Panc1 (cell line): ENCODE measurements around the gene SP6. TPM values are rescaled to one million over a fixed set of nuclear protein-coding genes. Genes with fewer than 3 reads are reported as not detected.

ENCODE experiments used
- ATAC-seq: fragments of 200-7000 bp; cut with Tn5 transposase; 2 replicates; pipeline ENCODE4 v1.9.1; 2020; ENCODE audit warnings: mild to moderate bottlenecking, moderate library complexity
- BruUV-seq: library from RNA; stranded (reverse); fragments of 400-500 nt; replicated peaks from 2 replicates; lab custom pipeline; 2021; lab: Mats Ljungman, UMichigan
- CTCF ChIA-PET: fragments of 300-600 bp; sonication (Branson Sonifier 250); formaldehyde crosslinking; loops from one replicate; lab custom pipeline; 2022; ENCODE audit warnings: antibody characterized with exemption; lab: Charles Lee
- POLR2A ChIA-PET: fragments of 300-600 bp; sonication (Branson Sonifier 250); formaldehyde crosslinking; loops from one replicate; lab custom pipeline; 2022; ENCODE audit warnings: antibody characterized with exemption; lab: Charles Lee
- DNase-seq: peaks from one replicate; pipeline ENCODE4 v3.0.0-alpha.2; 2010; ENCODE audit warnings: low read depth, low spot score
- H3K27ac ChIP-seq: 2 replicates; pipeline ENCODE4 v1.5.1; 2011; ENCODE audit warnings: mild to moderate bottlenecking, low read length, inconsistent platforms
- H3K27me3 ChIP-seq: fragments of 200-500 bp; sonication (Bioruptor generic); 2 replicates; pipeline ENCODE4 v1.6.0; 2014; ENCODE audit warnings: low read length, inconsistent platforms; ENCODE audit not compliant: control insufficient read depth, insufficient read depth
- H3K36me3 ChIP-seq: fragments of 200-500 bp; sonication (Bioruptor generic); 2 replicates; pipeline ENCODE4 v1.5.1; 2014; ENCODE audit warnings: inconsistent platforms, mild to moderate bottlenecking, low read length, moderate library complexity; ENCODE audit not compliant: control insufficient read depth, insufficient read depth
- H3K4me1 ChIP-seq: 2 replicates; pipeline ENCODE4 v1.5.1; 2011; ENCODE audit warnings: inconsistent platforms, mild to moderate bottlenecking, low read length, moderate library complexity; ENCODE audit not compliant: control insufficient read depth, insufficient read depth
- H3K4me3 ChIP-seq, 2 experiments: 2 replicates each; pipeline ENCODE4 v1.5.1; 2011 to 2012; ENCODE audit warnings: low read depth in 2 of 2, low read length in 2 of 2, mild to moderate bottlenecking in 2 of 2, inconsistent platforms in 1 of 2, moderate library complexity in 1 of 2
- H3K9me3 ChIP-seq: fragments of 200-500 bp; sonication (Bioruptor generic); 2 replicates; pipeline ENCODE4 v1.5.1; 2014; ENCODE audit warnings: low read depth, mild to moderate bottlenecking, inconsistent platforms, low read length, moderate library complexity; ENCODE audit not compliant: control insufficient read depth, insufficient read depth
- POLR2AphosphoS5 ChIP-seq: IDR thresholded peaks from 2 replicates; pipeline ENCODE4 v1.6.1; 2012; ENCODE audit warnings: mild to moderate bottlenecking, low read depth, low read length, moderate library complexity
- SIN3A ChIP-seq: IDR thresholded peaks from 2 replicates; pipeline ENCODE4 v1.6.1; 2012; ENCODE audit warnings: low read depth, mild to moderate bottlenecking, low read length, moderate library complexity, borderline replicate concordance; ENCODE audit not compliant: insufficient read depth
- TCF7L2 ChIP-seq: IDR thresholded peaks from 2 replicates; pipeline ENCODE4 v1.6.1; 2011; ENCODE audit warnings: mild to moderate bottlenecking, low read depth, low read length, inconsistent platforms
- in situ Hi-C: cut with HindIII; loops from 2 replicates; pipeline ENCODE4 v1.10.0; 2016; ENCODE audit warnings: low sequenced_read_pairs, low pct_unique_long_range_greater_than_20kb
- intact Hi-C: fragments of 100-400 bp; cut with micrococcal nuclease; formaldehyde crosslinking; loops from one replicate; pipeline ENCODE4 v1.10.0; 2022; ENCODE audit not compliant: unreplicated experiment
- total RNA-seq: library from RNA; stranded (reverse); gene quantifications from one replicate; pipeline ENCODE4 v1.2.1, GENCODE V29; 2021; ENCODE audit not compliant: unreplicated experiment
- TF ChIP-seq, protein P1 (sequence below): fragments of 450-650 bp; IDR thresholded peaks from 2 replicates; pipeline ENCODE4 v1.5.1; 2017; ENCODE audit warnings: mild to moderate bottlenecking
- TF ChIP-seq, protein P2 (sequence below), 2 experiments: IDR thresholded peaks; 2 replicates each; pipeline ENCODE4 v1.6.1; 2011 to 2012; ENCODE audit warnings: low read depth in 2 of 2, control low read depth in 1 of 2, low read length in 1 of 2, mild to moderate bottlenecking in 1 of 2, moderate library complexity in 1 of 2; ENCODE audit not compliant: insufficient read depth in 1 of 2

Gene SP6
- total RNA-seq, 1 experiment from 2014 or later: 4.0 TPM

GRCh38 chr17:47808036-47808829 is 42.7 kb downstream of the SP6 start:
- H3K27ac ChIP-seq: no peak overlapping the region
- DNase-seq: no peak
- CTCF ChIA-PET: no interaction called here

GRCh38 chr17:47807421-47807820 is 43.5 kb downstream of the SP6 start:
- DNase-seq (no peak), ATAC-seq (no peak)
- Histone ChIP-seq H3K4me1 (peaks cover 6% of the 10 kb centered on the region; the same call in 1 of the 2 replicates), H3K27ac (no peak overlapping the region), H3K27me3 (no peaks in the 10 kb centered on the region), H3K4me3 (no peak overlapping the region), H3K9me3 (no peaks in the 10 kb centered on the region), H3K36me3 (no peaks in the 10 kb centered on the region)
- in situ Hi-C loops (no loop called here), intact Hi-C loops (no loop called here)
- ChIA-PET POLR2A (no interaction called here), CTCF (no interaction called here)
- no TSS peak for BruUV-seq
- TF ChIP-seq TCF7L2 (no peak), SIN3A (no peak), POLR2AphosphoS5 (no peak)
- TF ChIP-seq, protein P1, sequence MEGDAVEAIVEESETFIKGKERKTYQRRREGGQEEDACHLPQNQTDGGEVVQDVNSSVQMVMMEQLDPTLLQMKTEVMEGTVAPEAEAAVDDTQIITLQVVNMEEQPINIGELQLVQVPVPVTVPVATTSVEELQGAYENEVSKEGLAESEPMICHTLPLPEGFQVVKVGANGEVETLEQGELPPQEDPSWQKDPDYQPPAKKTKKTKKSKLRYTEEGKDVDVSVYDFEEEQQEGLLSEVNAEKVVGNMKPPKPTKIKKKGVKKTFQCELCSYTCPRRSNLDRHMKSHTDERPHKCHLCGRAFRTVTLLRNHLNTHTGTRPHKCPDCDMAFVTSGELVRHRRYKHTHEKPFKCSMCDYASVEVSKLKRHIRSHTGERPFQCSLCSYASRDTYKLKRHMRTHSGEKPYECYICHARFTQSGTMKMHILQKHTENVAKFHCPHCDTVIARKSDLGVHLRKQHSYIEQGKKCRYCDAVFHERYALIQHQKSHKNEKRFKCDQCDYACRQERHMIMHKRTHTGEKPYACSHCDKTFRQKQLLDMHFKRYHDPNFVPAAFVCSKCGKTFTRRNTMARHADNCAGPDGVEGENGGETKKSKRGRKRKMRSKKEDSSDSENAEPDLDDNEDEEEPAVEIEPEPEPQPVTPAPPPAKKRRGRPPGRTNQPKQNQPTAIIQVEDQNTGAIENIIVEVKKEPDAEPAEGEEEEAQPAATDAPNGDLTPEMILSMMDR: no peak
- TF ChIP-seq, protein P2, sequence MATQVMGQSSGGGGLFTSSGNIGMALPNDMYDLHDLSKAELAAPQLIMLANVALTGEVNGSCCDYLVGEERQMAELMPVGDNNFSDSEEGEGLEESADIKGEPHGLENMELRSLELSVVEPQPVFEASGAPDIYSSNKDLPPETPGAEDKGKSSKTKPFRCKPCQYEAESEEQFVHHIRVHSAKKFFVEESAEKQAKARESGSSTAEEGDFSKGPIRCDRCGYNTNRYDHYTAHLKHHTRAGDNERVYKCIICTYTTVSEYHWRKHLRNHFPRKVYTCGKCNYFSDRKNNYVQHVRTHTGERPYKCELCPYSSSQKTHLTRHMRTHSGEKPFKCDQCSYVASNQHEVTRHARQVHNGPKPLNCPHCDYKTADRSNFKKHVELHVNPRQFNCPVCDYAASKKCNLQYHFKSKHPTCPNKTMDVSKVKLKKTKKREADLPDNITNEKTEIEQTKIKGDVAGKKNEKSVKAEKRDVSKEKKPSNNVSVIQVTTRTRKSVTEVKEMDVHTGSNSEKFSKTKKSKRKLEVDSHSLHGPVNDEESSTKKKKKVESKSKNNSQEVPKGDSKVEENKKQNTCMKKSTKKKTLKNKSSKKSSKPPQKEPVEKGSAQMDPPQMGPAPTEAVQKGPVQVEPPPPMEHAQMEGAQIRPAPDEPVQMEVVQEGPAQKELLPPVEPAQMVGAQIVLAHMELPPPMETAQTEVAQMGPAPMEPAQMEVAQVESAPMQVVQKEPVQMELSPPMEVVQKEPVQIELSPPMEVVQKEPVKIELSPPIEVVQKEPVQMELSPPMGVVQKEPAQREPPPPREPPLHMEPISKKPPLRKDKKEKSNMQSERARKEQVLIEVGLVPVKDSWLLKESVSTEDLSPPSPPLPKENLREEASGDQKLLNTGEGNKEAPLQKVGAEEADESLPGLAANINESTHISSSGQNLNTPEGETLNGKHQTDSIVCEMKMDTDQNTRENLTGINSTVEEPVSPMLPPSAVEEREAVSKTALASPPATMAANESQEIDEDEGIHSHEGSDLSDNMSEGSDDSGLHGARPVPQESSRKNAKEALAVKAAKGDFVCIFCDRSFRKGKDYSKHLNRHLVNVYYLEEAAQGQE (IDR thresholded peaks at IDR 0.05; ENCODE audit: insufficient read depth in 1 of 2, low read depth in 2 of 2, low read length in 1 of 2): no peak

More at GRCh38 chr17:47808036-47808829, 42.7 kb downstream of the SP6 start:
- POLR2A ChIA-PET: no interaction called here
- ATAC-seq: no peak
- TF ChIP-seq TCF7L2: no peak
- TF ChIP-seq POLR2AphosphoS5: no peak
- TF ChIP-seq, protein P1: no peak
- no peak for TF ChIP-seq SIN3A
- TF ChIP-seq, protein P2 (IDR thresholded peaks at IDR 0.05; ENCODE audit: insufficient read depth in 1 of 2, low read depth in 2 of 2, low read length in 1 of 2): no peak
- H3K4me3 ChIP-seq: no peak overlapping the region
- no TSS peak for BruUV-seq
- H3K9me3 ChIP-seq: no peaks in the 10 kb centered on the region
- no peaks in the 10 kb centered on the region for H3K27me3 ChIP-seq
- intact Hi-C loops: no loop called here
- H3K4me1 ChIP-seq: peaks cover 6% of the 10 kb centered on the region; the same call in 1 of the 2 replicates
- no peaks in the 10 kb centered on the region for H3K36me3 ChIP-seq
- in situ Hi-C loops: no loop called here
